Liver (tissue), 9 donors: Measurements from ENCODE around the gene UPK3A. TPM values are rescaled to one million over a fixed set of nuclear protein-coding genes. Genes with fewer than 3 reads are reported as not detected.

Source experiments
- DNase-seq: peaks from one replicate; pipeline ENCODE4 v3.0.0-alpha.2; 2017; ENCODE audit warnings: low spot score
- H3K27ac ChIP-seq, 2 donors: one replicate each; pipeline ENCODE4 v1.7.0; 2013; ENCODE audit warnings: inconsistent platforms in 2 of 2, low read length in 2 of 2, control low read depth in 1 of 2, low read depth in 1 of 2, mild to moderate bottlenecking in 1 of 2
- H3K27me3 ChIP-seq, 4 donors: one replicate each; pipeline versions ENCODE4 v1.6.1 to v1.7.0; 2013; ENCODE audit warnings: low read length in 3 of 4, inconsistent platforms in 1 of 4, mild to moderate bottlenecking in 1 of 4, moderate library complexity in 1 of 4; ENCODE audit not compliant: control insufficient read depth in 4 of 4, insufficient read depth in 4 of 4
- H3K36me3 ChIP-seq, 4 donors: one replicate each; pipeline versions ENCODE4 v1.6.1 to v1.7.0; 2013; ENCODE audit warnings: low read length in 3 of 4, mild to moderate bottlenecking in 3 of 4, low read depth in 1 of 4, moderate library complexity in 1 of 4; ENCODE audit not compliant: control insufficient read depth in 4 of 4, insufficient read depth in 3 of 4
- H3K4me1 ChIP-seq, 4 donors: one replicate each; pipeline versions ENCODE4 v1.6.1 to v1.7.0; 2013; ENCODE audit warnings: low read length in 3 of 4, mild to moderate bottlenecking in 3 of 4, moderate library complexity in 1 of 4; ENCODE audit not compliant: control insufficient read depth in 4 of 4, insufficient read depth in 4 of 4
- H3K4me3 ChIP-seq, 3 donors: one replicate each; pipeline versions ENCODE4 v1.6.1 to v1.7.0; 2013; ENCODE audit warnings: low read length in 3 of 3, control low read depth in 1 of 3, low read depth in 1 of 3, mild to moderate bottlenecking in 1 of 3
- H3K9ac ChIP-seq, 2 donors: one replicate each; pipeline ENCODE4 v1.7.0; 2013; ENCODE audit warnings: low read length in 2 of 2, mild to moderate bottlenecking in 2 of 2, moderate library complexity in 2 of 2, control low read depth in 1 of 2, low read depth in 1 of 2
- H3K9me3 ChIP-seq, 4 donors: one replicate each; pipeline versions ENCODE4 v1.6.1 to v1.7.0; 2013; ENCODE audit warnings: low read length in 3 of 4; ENCODE audit not compliant: control insufficient read depth in 4 of 4
- FOXA1 ChIP-seq: IDR thresholded peaks from 2 replicates; pipeline ENCODE4 v1.6.1; 2016; ENCODE audit warnings: antibody characterized with exemption
- GABPA ChIP-seq, 2 donors: IDR thresholded peaks in 1 of 2; conservative IDR thresholded peaks in 1 of 2; 2 replicates each; pipeline ENCODE4 v1.6.1; 2016; ENCODE audit warnings: antibody characterized with exemption in 2 of 2, mild to moderate bottlenecking in 1 of 2, moderate library complexity in 1 of 2
- HNF4A ChIP-seq, 2 donors: conservative IDR thresholded peaks; 2 replicates each; pipeline ENCODE4 v1.6.1; 2016; ENCODE audit warnings: antibody characterized with exemption in 2 of 2, mild to moderate bottlenecking in 2 of 2
- HNF4G ChIP-seq: IDR thresholded peaks from 2 replicates; pipeline ENCODE4 v1.6.1; 2016; ENCODE audit warnings: antibody characterized with exemption
- JUND ChIP-seq, 2 donors: IDR thresholded peaks; 2 replicates each; pipeline ENCODE4 v1.6.1; 2016; ENCODE audit warnings: antibody characterized with exemption in 2 of 2
- NR2F2 ChIP-seq: IDR thresholded peaks from 2 replicates; pipeline ENCODE4 v1.6.1; 2016; ENCODE audit warnings: antibody characterized with exemption
- RAD21 ChIP-seq, 2 donors: IDR thresholded peaks; 2 replicates each; pipeline ENCODE4 v1.6.1; 2016; ENCODE audit warnings: antibody characterized with exemption in 2 of 2, mild to moderate bottlenecking in 2 of 2
- RXRA ChIP-seq, 2 donors: IDR thresholded peaks; 2 replicates each; pipeline ENCODE4 v1.6.1; 2017 to 2018; ENCODE audit warnings: antibody characterized with exemption in 2 of 2, mild to moderate bottlenecking in 1 of 2
- SP1 ChIP-seq: IDR thresholded peaks from 2 replicates; pipeline ENCODE4 v1.6.1; 2018; ENCODE audit warnings: antibody characterized with exemption, mild to moderate bottlenecking
- TAF1 ChIP-seq: conservative IDR thresholded peaks from 2 replicates; pipeline ENCODE4 v1.6.1; 2016; ENCODE audit warnings: antibody characterized with exemption, mild to moderate bottlenecking
- YY1 ChIP-seq: IDR thresholded peaks from 2 replicates; pipeline ENCODE4 v1.6.1; 2016; ENCODE audit warnings: antibody characterized with exemption, mild to moderate bottlenecking
- WGBS: extraction: QIAGEN DNeasy Blood & Tissue Kit; methylation state at CpG from one replicate; pipeline ENCODE4 v1.1.7; 2013; 5-methylcytosine and 5-hydroxymethylcytosine counted together
- polyA plus RNA-seq, 2 donors: library from polyadenylated mRNA; stranded (reverse) in 1 of 2; unstranded in 1 of 2; fragments of 200-250 nt in 1 of 2; fragments of >200 nt in 1 of 2; fragmentation: Nextera tagmentation in 1 of 2; extraction: Ambion mirVana in 1 of 2; gene quantifications; one replicate each; pipeline versions ENCODE4 v1.2.1 to v1.2.3, GENCODE V29; 2013 to 2015
- total RNA-seq, 2 donors: library from RNA; depleted of rRNA; stranded (reverse); fragments of >200 nt; gene quantifications; one replicate each; pipeline ENCODE4 v1.2.3, GENCODE V29; 2014
- TF ChIP-seq, protein P1 (sequence below): fragments of 150-350 bp; IDR thresholded peaks from 2 replicates; pipeline ENCODE4 v1.5.1; 2017; ENCODE audit warnings: improper control_type of control experiment, low read depth, low read length; ENCODE audit not compliant: missing input control
- TF ChIP-seq, protein P2 (sequence below): IDR thresholded peaks from 2 replicates; pipeline ENCODE4 v1.6.1; 2016; ENCODE audit warnings: antibody characterized with exemption
- TF ChIP-seq, protein P3 (sequence below): IDR thresholded peaks from 2 replicates; pipeline ENCODE4 v1.6.1; 2016; ENCODE audit warnings: antibody characterized with exemption, mild to moderate bottlenecking
- TF ChIP-seq, protein P4 (sequence below): IDR thresholded peaks from 2 replicates; pipeline ENCODE4 v1.6.1; 2016; ENCODE audit warnings: antibody characterized with exemption
- TF ChIP-seq, protein P5 (sequence below): IDR thresholded peaks from 2 replicates; pipeline ENCODE4 v1.6.1; 2016; ENCODE audit warnings: antibody characterized with exemption
- donor health status: healthy.
- donor health status: healthy.
- donor health status: healthy.
- donor health status: healthy.
- donor health status: healthy.

The UPK3A gene
- total and polyA plus RNA-seq, 4 donors: 0.42 TPM; not detected in 3

DNA sequence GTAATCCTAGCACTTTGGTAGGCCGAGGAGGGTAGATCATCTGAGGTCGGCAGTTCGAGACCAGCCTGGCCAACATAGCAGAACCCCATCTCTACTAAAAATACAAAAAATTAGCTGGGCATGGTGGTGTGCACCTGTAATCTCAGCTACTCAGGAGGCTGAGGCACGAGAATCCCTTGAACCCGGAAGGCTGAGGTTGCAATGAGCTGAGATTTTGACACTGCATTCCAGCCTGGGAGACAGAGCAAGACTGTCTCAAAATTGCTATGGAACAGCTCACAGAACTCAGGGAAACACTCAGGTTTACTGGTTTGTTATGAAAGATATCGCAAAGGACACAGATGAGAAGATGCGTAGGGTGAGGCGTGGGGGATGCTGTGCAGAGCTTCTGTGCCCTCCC lies 27.7 kb downstream of the UPK3A start:
- Histone ChIP-seq H3K4me1 (peaks cover 4 to 20% (median 12%) of the 10 kb centered on the region in 4 donors), H3K27me3 (no peaks in the 10 kb centered on the region), H3K9ac (no peak overlapping the region), H3K36me3 (no peaks in the 10 kb centered on the region), H3K9me3 (no peaks in the 10 kb centered on the region), H3K27ac (no peak overlapping the region), H3K4me3 (no peak overlapping the region)
- DNase-seq: no peak
- no peak for TF ChIP-seq NR2F2
- TF ChIP-seq HNF4G: no peak
- TF ChIP-seq HNF4A (conservative IDR thresholded peaks at IDR 0.05): no peak
- no peak for TF ChIP-seq SP1
- TF ChIP-seq, protein P1, sequence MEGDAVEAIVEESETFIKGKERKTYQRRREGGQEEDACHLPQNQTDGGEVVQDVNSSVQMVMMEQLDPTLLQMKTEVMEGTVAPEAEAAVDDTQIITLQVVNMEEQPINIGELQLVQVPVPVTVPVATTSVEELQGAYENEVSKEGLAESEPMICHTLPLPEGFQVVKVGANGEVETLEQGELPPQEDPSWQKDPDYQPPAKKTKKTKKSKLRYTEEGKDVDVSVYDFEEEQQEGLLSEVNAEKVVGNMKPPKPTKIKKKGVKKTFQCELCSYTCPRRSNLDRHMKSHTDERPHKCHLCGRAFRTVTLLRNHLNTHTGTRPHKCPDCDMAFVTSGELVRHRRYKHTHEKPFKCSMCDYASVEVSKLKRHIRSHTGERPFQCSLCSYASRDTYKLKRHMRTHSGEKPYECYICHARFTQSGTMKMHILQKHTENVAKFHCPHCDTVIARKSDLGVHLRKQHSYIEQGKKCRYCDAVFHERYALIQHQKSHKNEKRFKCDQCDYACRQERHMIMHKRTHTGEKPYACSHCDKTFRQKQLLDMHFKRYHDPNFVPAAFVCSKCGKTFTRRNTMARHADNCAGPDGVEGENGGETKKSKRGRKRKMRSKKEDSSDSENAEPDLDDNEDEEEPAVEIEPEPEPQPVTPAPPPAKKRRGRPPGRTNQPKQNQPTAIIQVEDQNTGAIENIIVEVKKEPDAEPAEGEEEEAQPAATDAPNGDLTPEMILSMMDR: no peak
- no peak for TF ChIP-seq FOXA1
- TF ChIP-seq, protein P2, sequence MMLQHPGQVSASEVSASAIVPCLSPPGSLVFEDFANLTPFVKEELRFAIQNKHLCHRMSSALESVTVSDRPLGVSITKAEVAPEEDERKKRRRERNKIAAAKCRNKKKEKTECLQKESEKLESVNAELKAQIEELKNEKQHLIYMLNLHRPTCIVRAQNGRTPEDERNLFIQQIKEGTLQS: no peak
- TF ChIP-seq, protein P3, sequence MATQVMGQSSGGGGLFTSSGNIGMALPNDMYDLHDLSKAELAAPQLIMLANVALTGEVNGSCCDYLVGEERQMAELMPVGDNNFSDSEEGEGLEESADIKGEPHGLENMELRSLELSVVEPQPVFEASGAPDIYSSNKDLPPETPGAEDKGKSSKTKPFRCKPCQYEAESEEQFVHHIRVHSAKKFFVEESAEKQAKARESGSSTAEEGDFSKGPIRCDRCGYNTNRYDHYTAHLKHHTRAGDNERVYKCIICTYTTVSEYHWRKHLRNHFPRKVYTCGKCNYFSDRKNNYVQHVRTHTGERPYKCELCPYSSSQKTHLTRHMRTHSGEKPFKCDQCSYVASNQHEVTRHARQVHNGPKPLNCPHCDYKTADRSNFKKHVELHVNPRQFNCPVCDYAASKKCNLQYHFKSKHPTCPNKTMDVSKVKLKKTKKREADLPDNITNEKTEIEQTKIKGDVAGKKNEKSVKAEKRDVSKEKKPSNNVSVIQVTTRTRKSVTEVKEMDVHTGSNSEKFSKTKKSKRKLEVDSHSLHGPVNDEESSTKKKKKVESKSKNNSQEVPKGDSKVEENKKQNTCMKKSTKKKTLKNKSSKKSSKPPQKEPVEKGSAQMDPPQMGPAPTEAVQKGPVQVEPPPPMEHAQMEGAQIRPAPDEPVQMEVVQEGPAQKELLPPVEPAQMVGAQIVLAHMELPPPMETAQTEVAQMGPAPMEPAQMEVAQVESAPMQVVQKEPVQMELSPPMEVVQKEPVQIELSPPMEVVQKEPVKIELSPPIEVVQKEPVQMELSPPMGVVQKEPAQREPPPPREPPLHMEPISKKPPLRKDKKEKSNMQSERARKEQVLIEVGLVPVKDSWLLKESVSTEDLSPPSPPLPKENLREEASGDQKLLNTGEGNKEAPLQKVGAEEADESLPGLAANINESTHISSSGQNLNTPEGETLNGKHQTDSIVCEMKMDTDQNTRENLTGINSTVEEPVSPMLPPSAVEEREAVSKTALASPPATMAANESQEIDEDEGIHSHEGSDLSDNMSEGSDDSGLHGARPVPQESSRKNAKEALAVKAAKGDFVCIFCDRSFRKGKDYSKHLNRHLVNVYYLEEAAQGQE: no peak
- TF ChIP-seq GABPA (IDR thresholded peaks at IDR 0.05 in 1 of 2, conservative IDR thresholded peaks at IDR 0.05 in 1 of 2): no peak
- TF ChIP-seq, protein P4, sequence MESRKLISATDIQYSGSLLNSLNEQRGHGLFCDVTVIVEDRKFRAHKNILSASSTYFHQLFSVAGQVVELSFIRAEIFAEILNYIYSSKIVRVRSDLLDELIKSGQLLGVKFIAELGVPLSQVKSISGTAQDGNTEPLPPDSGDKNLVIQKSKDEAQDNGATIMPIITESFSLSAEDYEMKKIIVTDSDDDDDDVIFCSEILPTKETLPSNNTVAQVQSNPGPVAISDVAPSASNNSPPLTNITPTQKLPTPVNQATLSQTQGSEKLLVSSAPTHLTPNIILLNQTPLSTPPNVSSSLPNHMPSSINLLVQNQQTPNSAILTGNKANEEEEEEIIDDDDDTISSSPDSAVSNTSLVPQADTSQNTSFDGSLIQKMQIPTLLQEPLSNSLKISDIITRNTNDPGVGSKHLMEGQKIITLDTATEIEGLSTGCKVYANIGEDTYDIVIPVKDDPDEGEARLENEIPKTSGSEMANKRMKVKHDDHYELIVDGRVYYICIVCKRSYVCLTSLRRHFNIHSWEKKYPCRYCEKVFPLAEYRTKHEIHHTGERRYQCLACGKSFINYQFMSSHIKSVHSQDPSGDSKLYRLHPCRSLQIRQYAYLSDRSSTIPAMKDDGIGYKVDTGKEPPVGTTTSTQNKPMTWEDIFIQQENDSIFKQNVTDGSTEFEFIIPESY: no peak
- no peak for TF ChIP-seq RXRA (IDR thresholded peaks at IDR 0.05)
- TF ChIP-seq TAF1: no peak
- TF ChIP-seq, protein P5, sequence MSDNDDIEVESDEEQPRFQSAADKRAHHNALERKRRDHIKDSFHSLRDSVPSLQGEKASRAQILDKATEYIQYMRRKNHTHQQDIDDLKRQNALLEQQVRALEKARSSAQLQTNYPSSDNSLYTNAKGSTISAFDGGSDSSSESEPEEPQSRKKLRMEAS: no peak
- TF ChIP-seq JUND (IDR thresholded peaks at IDR 0.05): no peak
- no peak for TF ChIP-seq YY1
- 84% methylated on average over 8 of the region's 8 CpGs for whole genome bisulfite sequencing

DNA sequence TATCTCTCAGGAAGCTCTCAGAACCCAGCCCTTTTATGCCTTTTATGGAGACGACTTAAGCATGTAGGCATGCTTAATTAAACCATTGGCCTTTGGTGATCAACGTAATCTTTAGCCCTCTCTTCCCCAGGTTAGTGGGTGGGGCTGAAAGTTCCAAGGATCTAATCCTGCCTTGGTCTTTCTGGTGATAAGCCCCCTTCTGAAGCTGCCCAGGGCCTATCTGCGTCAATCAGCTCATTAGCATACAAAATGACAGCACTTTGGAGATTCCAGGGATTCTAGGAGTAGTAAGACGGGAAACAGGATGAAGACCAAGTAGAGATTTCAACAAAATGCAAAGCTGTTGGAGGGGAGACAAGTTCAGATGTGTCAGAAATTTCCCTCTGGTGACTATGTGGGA lies 28.1 kb downstream of the UPK3A start:
- WGBS: 90% methylated on average over 4 of the region's 4 CpGs
- H3K36me3 ChIP-seq: no peaks in the 10 kb centered on the region
- H3K9ac ChIP-seq: no peak overlapping the region
- H3K27ac ChIP-seq: no peak overlapping the region
- H3K27me3 ChIP-seq: no peaks in the 10 kb centered on the region
- no peak overlapping the region for H3K4me3 ChIP-seq
- H3K4me1 ChIP-seq: peaks cover 4 to 23% (median 13%) of the 10 kb centered on the region in 4 donors
- no peak for DNase-seq
- no peaks in the 10 kb centered on the region for H3K9me3 ChIP-seq
- TF ChIP-seq, protein P4: no peak
- TF ChIP-seq, protein P1: no peak
- TF ChIP-seq RAD21 (IDR thresholded peaks at IDR 0.05) (no peak), JUND (IDR thresholded peaks at IDR 0.05) (no peak), HNF4A (conservative IDR thresholded peaks at IDR 0.05) (no peak)
- TF ChIP-seq, protein P3: no peak
